GM12878 (cell line): ENCODE data around the gene AKT3. TPM values are rescaled to one million over a fixed set of nuclear protein-coding genes. Genes with fewer than 3 reads are reported as not detected.

Experiments used
- ATAC-seq: fragments of 200-7000 bp; cut with Tn5 transposase; 3 replicates; pipeline ENCODE4 v1.9.1; 2020; ENCODE audit warnings: mild to moderate bottlenecking, moderate library complexity
- BruUV-seq: library from RNA; stranded (reverse); fragments of 400-500 nt; replicated peaks from 2 replicates; lab custom pipeline; 2021; lab: Mats Ljungman, UMichigan
- CTCF ChIA-PET: fragments of 300-600 bp; sonication (Branson Sonifier 250); formaldehyde crosslinking; extraction: SDS; loops from one replicate; lab custom pipeline; 2021; ENCODE audit warnings: inconsistent platforms; lab: Yijun Ruan, JAX
- POLR2A ChIA-PET: fragments of 350-600 bp; formaldehyde crosslinking; extraction: SDS; loops from one replicate; lab custom pipeline; 2021; ENCODE audit warnings: inconsistent platforms; lab: Charles Lee
- RAD21 ChIA-PET: fragments of 300-600 bp; sonication (Branson Sonifier 250); formaldehyde crosslinking; loops from one replicate; lab custom pipeline; 2023; ENCODE audit warnings: antibody characterized with exemption; ENCODE audit not compliant: unreplicated experiment; lab: Charles Lee
- SMC1A ChIA-PET: fragments of 300-600 bp; sonication (Branson Sonifier 250); formaldehyde crosslinking; loops from one replicate; lab custom pipeline; 2023; ENCODE audit not compliant: unreplicated experiment, uncharacterized antibody; lab: Charles Lee
- DNase-seq: peaks from one replicate; pipeline ENCODE4 v3.0.0-alpha.2; 2011; ENCODE audit warnings: low read depth, low spot score
- FAIRE-seq: peaks from 3 replicates; lab custom pipeline; 2011; peaks lifted over from hg19 to GRCh38; lab: Jason Lieb, UNC
- H2AFZ ChIP-seq: 2 replicates; pipeline ENCODE4 v1.6.0; 2011; ENCODE audit warnings: low read depth, low read length, control low read depth; ENCODE audit not compliant: control insufficient read depth
- H3K27ac ChIP-seq: 2 replicates; pipeline ENCODE4 v1.5.1; 2011; ENCODE audit warnings: control low read depth; ENCODE audit not compliant: control insufficient read depth, insufficient read depth
- H3K27me3 ChIP-seq, 2 experiments: replicated peaks in 1 of 2; 2 replicates each; pipeline versions ENCODE4 v1.6.0 to v1.6.1; 2011; ENCODE audit warnings: low read length in 1 of 2; ENCODE audit not compliant: control insufficient read depth in 2 of 2, insufficient read depth in 2 of 2
- H3K36me3 ChIP-seq, 2 experiments: 2 replicates each; pipeline ENCODE4 v1.5.1; 2011; ENCODE audit warnings: low read length in 1 of 2; ENCODE audit not compliant: control insufficient read depth in 2 of 2, insufficient read depth in 2 of 2
- H3K4me1 ChIP-seq: 2 replicates; pipeline ENCODE4 v1.6.1; 2011; ENCODE audit warnings: mild to moderate bottlenecking, low read length, moderate library complexity, mixed read lengths; ENCODE audit not compliant: control insufficient read depth, insufficient read depth
- H3K4me2 ChIP-seq: 2 replicates; pipeline ENCODE4 v1.6.0; 2011; ENCODE audit warnings: control low read depth; ENCODE audit not compliant: control insufficient read depth, insufficient read depth
- H3K4me3 ChIP-seq: fragments of 200-600 bp; sonication (generic); 2 replicates; pipeline ENCODE4 v1.5.1; 2016
- H3K79me2 ChIP-seq: 2 replicates; pipeline ENCODE4 v1.6.0; 2011; ENCODE audit warnings: low read length; ENCODE audit not compliant: control insufficient read depth, insufficient read depth
- H3K9ac ChIP-seq: 2 replicates; pipeline ENCODE4 v1.8.0; 2011; ENCODE audit warnings: low read length, control low read depth, mixed read lengths; ENCODE audit not compliant: control insufficient read depth, insufficient read depth
- H3K9me3 ChIP-seq: replicated peaks from 3 replicates; pipeline ENCODE4 v1.5.1; 2011; ENCODE audit warnings: mild to moderate bottlenecking, low read length; ENCODE audit not compliant: control insufficient read depth, insufficient read depth
- H4K20me1 ChIP-seq: 2 replicates; pipeline ENCODE4 v1.6.0; 2011; ENCODE audit not compliant: control insufficient read depth, insufficient read depth
- CREB1 ChIP-seq: IDR thresholded peaks from 2 replicates; pipeline ENCODE4 v1.6.1; 2012; ENCODE audit warnings: low read depth, mild to moderate bottlenecking, inconsistent platforms
- EP300 ChIP-seq, 2 experiments: fragments of 150-350 bp in 1 of 2; IDR thresholded peaks; 2 replicates each; pipeline ENCODE4 v1.6.1; 2011 to 2012; ENCODE audit warnings: low read depth in 2 of 2, low read length in 2 of 2, borderline replicate concordance in 1 of 2, improper control_type of control experiment in 1 of 2, inconsistent platforms in 1 of 2; ENCODE audit not compliant: control insufficient read depth in 1 of 2
- FOXM1 ChIP-seq: IDR thresholded peaks from 2 replicates; pipeline ENCODE4 v1.6.1; 2012; ENCODE audit warnings: low read depth, mild to moderate bottlenecking, inconsistent platforms, low read length, moderate library complexity
- HDAC2 ChIP-seq: fragments of 200-600 bp; sonication (generic); IDR thresholded peaks from 2 replicates; pipeline ENCODE4 v1.6.1; 2017
- HSF1 ChIP-seq: fragments of 150-350 bp; IDR thresholded peaks from 2 replicates; pipeline ENCODE4 v1.6.1; 2014; ENCODE audit warnings: mild to moderate bottlenecking, low read depth, low read length
- KLF5 ChIP-seq: fragments of 450-650 bp; IDR thresholded peaks from 2 replicates; pipeline ENCODE4 v1.6.1; 2014; ENCODE audit warnings: mild to moderate bottlenecking; ENCODE audit not compliant: partially characterized antibody
- MAX ChIP-seq: IDR thresholded peaks from 2 replicates; pipeline ENCODE4 v1.6.1; 2012; ENCODE audit warnings: low read depth, low read length, improper control_type of control experiment
- MEF2A ChIP-seq: IDR thresholded peaks from 2 replicates; pipeline ENCODE4 v1.6.1; 2011; ENCODE audit warnings: low read depth, mild to moderate bottlenecking, low read length, moderate library complexity; ENCODE audit not compliant: insufficient read depth
- MXI1 ChIP-seq: fragments of 150-350 bp; IDR thresholded peaks from 2 replicates; pipeline ENCODE4 v1.6.1; 2011; ENCODE audit warnings: low read depth, mild to moderate bottlenecking, inconsistent platforms, low read length, improper control_type of control experiment
- NR2C1 ChIP-seq: fragments of 450-650 bp; IDR thresholded peaks from 2 replicates; pipeline ENCODE4 v1.6.1; 2017; ENCODE audit warnings: antibody characterized with exemption, mild to moderate bottlenecking, moderate library complexity
- PAX8 ChIP-seq: fragments of 450-650 bp; IDR thresholded peaks from 2 replicates; pipeline ENCODE4 v1.6.1; 2017; ENCODE audit warnings: mild to moderate bottlenecking, moderate library complexity
- TCF7 ChIP-seq: IDR thresholded peaks from 2 replicates; pipeline ENCODE4 v1.6.1; 2014; ENCODE audit warnings: antibody characterized with exemption, borderline replicate concordance
- ZZZ3 ChIP-seq: IDR thresholded peaks from 2 replicates; pipeline ENCODE4 v1.6.1; 2011; ENCODE audit warnings: low read depth; ENCODE audit not compliant: control insufficient read depth, insufficient read length
- WGBS: methylation state at CpG from one replicate; pipeline ENCODE4 v1.1.6; 2016; ENCODE audit warnings: low lambda C conversion rate; ENCODE audit not compliant: insufficient replicate concordance, insufficient coverage; ENCODE audit errors: missing lambda C conversion rate; 5-methylcytosine and 5-hydroxymethylcytosine counted together
- in situ Hi-C: fragments of 300-500 bp; cut with MboI; formaldehyde crosslinking; loops from 9 replicates; pipeline ENCODE4 v1.14.3; 2018; ENCODE audit warnings: mixed read lengths
- intact Hi-C: fragments of 100-400 bp; cut with micrococcal nuclease; formaldehyde crosslinking; loops from one replicate; pipeline ENCODE4 v1.14.2; 2022; ENCODE audit not compliant: unreplicated experiment
- polyA plus RNA-seq, 11 experiments: library from polyadenylated mRNA; depleted of rRNA in 4 of 11; unstranded in 6 of 11; stranded (reverse) in 5 of 11; fragments of >200 nt; fragmentation: Nextera tagmentation in 4 of 11; fragmentation: Illumina TruSeq in 1 of 11; extraction: Ambion mirVana in 4 of 11; extraction: Trizol in 1 of 11; gene quantifications; 1 replicate in 1 of 11; 2 replicates in 10 of 11; pipeline versions ENCODE4 v1.2.1 to v1.2.3, GENCODE V29; 2011 to 2016; ENCODE audit warnings: inconsistent platforms in 2 of 11, missing spikeins in 2 of 11, low read depth in 1 of 11
- total RNA-seq, 4 experiments: library from RNA; depleted of rRNA in 3 of 4; stranded (reverse); fragments of >200 nt in 3 of 4; fragmentation: Illumina TruSeq in 1 of 4; extraction: Trizol in 1 of 4; gene quantifications; 2 replicates each; pipeline versions ENCODE4 v1.2.1 to v1.2.3, GENCODE V29; 2013 to 2021
- TF ChIP-seq, protein P1 (sequence below): fragments of 450-650 bp; IDR thresholded peaks from 2 replicates; pipeline ENCODE4 v1.6.1; 2018; ENCODE audit warnings: mild to moderate bottlenecking, low read depth, moderate library complexity; ENCODE audit not compliant: partially characterized antibody
- TF ChIP-seq, protein P2 (sequence below): fragments of 450-650 bp; formaldehyde crosslinking; IDR thresholded peaks from 2 replicates; pipeline ENCODE4 v1.4.0; 2020; ENCODE audit warnings: mild to moderate bottlenecking, moderate library complexity

Gene AKT3
- total and polyA plus RNA-seq, 10 of the 15 experiments (the other 5 are each of a cell fraction or from before 2014, with no cell fraction given), result 0.03 to 0.56 (median 0.19) TPM

DNA sequence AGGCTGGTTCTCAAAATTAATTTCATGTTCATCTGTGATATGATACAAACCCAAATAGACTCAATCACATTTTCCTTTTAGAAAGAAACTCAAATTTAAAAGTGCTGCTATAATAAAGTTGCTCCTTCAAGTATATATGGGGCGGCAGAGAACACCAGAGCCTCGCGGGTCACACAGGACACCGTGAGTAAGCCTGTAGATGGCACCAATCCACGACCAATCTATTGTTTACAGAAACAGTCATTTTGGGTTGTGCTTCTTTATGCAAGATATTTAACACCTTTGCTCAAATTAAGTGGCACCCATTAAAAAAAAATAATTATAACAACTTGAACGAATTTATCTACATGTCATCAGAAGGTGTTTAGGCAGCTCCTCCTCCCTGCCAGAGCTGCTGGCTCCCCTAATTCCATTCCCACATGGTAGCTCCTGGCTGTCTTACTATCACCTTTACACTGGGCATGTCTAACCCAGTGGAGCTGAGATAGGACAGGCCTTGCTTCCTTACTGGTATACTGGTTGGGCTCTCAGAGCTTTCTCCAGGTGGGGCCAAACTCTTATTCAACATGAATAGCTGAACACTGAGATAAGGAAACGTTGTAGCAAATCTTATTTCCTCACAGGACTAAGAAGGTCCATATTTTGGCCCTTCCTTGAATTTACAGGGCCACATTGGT lies 307.2 kb downstream of the AKT3 start:
- ChIA-PET CTCF (interaction anchor here (0.6 kb wide), 1 partner anchor 748 kb away, joined by 4 read pairs; no protein-coding TSS in a partner anchor), RAD21 (interaction anchor here (0.5 kb wide), 1 partner anchor 107 kb away, joined by 3 read pairs; no protein-coding TSS in a partner anchor), SMC1A (no interaction called here), POLR2A (no interaction called here)
- H3K9me3 ChIP-seq, result no peaks in the 10 kb centered on the region
- no peaks in the 10 kb centered on the region for H3K4me1 ChIP-seq
- no peak for DNase-seq
- no peaks in the 10 kb centered on the region for H3K36me3 ChIP-seq
- 64% methylated on average over 7 of the region's 7 CpGs for WGBS
- no peak for ATAC-seq
- no peak overlapping the region for H2AFZ ChIP-seq
- no peaks in the 10 kb centered on the region for H3K79me2 ChIP-seq
- H4K20me1 ChIP-seq, result no peaks in the 10 kb centered on the region
- intact Hi-C loops, result loop anchor here (2.0 kb wide), 1 partner anchor 730 kb away; no protein-coding TSS in a partner anchor
- FAIRE-seq, result peak; percentile 65
- in situ Hi-C loops, result no loop called here
- no peak overlapping the region for H3K27ac ChIP-seq
- H3K9ac ChIP-seq, result no peak overlapping the region
- BruUV-seq, result no TSS peak
- H3K4me2 ChIP-seq, result no peak overlapping the region
- H3K27me3 ChIP-seq, result no peaks in the 10 kb centered on the region
- H3K4me3 ChIP-seq, result no peak overlapping the region
- TF ChIP-seq HDAC2, result no peak
- TF ChIP-seq CREB1, result no peak
- no peak for TF ChIP-seq HSF1
- TF ChIP-seq MXI1, result no peak
- no peak for TF ChIP-seq KLF5
- no peak for TF ChIP-seq TCF7
- TF ChIP-seq, protein P1, sequence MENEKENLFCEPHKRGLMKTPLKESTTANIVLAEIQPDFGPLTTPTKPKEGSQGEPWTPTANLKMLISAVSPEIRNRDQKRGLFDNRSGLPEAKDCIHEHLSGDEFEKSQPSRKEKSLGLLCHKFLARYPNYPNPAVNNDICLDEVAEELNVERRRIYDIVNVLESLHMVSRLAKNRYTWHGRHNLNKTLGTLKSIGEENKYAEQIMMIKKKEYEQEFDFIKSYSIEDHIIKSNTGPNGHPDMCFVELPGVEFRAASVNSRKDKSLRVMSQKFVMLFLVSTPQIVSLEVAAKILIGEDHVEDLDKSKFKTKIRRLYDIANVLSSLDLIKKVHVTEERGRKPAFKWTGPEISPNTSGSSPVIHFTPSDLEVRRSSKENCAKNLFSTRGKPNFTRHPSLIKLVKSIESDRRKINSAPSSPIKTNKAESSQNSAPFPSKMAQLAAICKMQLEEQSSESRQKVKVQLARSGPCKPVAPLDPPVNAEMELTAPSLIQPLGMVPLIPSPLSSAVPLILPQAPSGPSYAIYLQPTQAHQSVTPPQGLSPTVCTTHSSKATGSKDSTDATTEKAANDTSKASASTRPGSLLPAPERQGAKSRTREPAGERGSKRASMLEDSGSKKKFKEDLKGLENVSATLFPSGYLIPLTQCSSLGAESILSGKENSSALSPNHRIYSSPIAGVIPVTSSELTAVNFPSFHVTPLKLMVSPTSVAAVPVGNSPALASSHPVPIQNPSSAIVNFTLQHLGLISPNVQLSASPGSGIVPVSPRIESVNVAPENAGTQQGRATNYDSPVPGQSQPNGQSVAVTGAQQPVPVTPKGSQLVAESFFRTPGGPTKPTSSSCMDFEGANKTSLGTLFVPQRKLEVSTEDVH, result no peak
- no peak for TF ChIP-seq PAX8
- no peak for TF ChIP-seq MAX
- no peak for TF ChIP-seq ZZZ3
- TF ChIP-seq, protein P2, sequence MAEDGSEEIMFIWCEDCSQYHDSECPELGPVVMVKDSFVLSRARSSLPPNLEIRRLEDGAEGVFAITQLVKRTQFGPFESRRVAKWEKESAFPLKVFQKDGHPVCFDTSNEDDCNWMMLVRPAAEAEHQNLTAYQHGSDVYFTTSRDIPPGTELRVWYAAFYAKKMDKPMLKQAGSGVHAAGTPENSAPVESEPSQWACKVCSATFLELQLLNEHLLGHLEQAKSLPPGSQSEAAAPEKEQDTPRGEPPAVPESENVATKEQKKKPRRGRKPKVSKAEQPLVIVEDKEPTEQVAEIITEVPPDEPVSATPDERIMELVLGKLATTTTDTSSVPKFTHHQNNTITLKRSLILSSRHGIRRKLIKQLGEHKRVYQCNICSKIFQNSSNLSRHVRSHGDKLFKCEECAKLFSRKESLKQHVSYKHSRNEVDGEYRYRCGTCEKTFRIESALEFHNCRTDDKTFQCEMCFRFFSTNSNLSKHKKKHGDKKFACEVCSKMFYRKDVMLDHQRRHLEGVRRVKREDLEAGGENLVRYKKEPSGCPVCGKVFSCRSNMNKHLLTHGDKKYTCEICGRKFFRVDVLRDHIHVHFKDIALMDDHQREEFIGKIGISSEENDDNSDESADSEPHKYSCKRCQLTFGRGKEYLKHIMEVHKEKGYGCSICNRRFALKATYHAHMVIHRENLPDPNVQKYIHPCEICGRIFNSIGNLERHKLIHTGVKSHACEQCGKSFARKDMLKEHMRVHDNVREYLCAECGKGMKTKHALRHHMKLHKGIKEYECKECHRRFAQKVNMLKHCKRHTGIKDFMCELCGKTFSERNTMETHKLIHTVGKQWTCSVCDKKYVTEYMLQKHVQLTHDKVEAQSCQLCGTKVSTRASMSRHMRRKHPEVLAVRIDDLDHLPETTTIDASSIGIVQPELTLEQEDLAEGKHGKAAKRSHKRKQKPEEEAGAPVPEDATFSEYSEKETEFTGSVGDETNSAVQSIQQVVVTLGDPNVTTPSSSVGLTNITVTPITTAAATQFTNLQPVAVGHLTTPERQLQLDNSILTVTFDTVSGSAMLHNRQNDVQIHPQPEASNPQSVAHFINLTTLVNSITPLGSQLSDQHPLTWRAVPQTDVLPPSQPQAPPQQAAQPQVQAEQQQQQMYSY (CRISPR knock-in tag), result no peak
- no peak for TF ChIP-seq MEF2A
- TF ChIP-seq FOXM1, result no peak
- no peak for TF ChIP-seq EP300 (IDR thresholded peaks at IDR 0.05; ENCODE audit: borderline replicate concordance in 1 of 2, control insufficient read depth in 1 of 2, low read depth in 2 of 2, low read length in 2 of 2)
- no peak for TF ChIP-seq NR2C1
